HepG2 (cell line): ENCODE measurements around the gene ANP32A. TPM values are rescaled to one million over a fixed set of nuclear protein-coding genes. Genes with fewer than 3 reads are reported as not detected.

Source experiments
- AGO2 ChIP-seq: fragments of 200-400 bp; formaldehyde crosslinking; optimal IDR thresholded peaks from 2 replicates; pipeline ENCODE3; 2017; ENCODE audit warnings: mild to moderate bottlenecking, low read depth, low read length, moderate library complexity
- FOXP1 ChIP-seq, 2 experiments: fragments of 450-650 bp in 1 of 2; IDR thresholded peaks; 2 replicates each; pipeline ENCODE4 v1.6.1; 2017 to 2018; ENCODE audit warnings: antibody characterized with exemption in 1 of 2
- HOXA3 ChIP-seq: sonication (generic); formaldehyde crosslinking; IDR thresholded peaks from 2 replicates; pipeline ENCODE4 v1.5.0; 2020; ENCODE audit warnings: missing genetic modification reagents
- NKX3-1 ChIP-seq: sonication (generic); formaldehyde crosslinking; IDR thresholded peaks from 2 replicates; pipeline ENCODE4 v1.5.0; 2020; ENCODE audit warnings: missing genetic modification reagents
- POLR2G ChIP-seq: fragments of 200-400 bp; formaldehyde crosslinking; IDR thresholded peaks from 2 replicates; pipeline ENCODE4 v1.6.1; 2018; ENCODE audit warnings: mild to moderate bottlenecking, low read depth, low read length, moderate library complexity
- SMAD1 ChIP-seq: sonication (generic); formaldehyde crosslinking; IDR thresholded peaks from 2 replicates; pipeline ENCODE4 v1.4.0; 2020; ENCODE audit warnings: missing genetic modification reagents, low read depth, mild to moderate bottlenecking, borderline replicate concordance
- TBX3 ChIP-seq: fragments of 450-650 bp; IDR thresholded peaks from 2 replicates; pipeline ENCODE4 v1.6.1; 2017; ENCODE audit warnings: antibody characterized with exemption, mild to moderate bottlenecking, inconsistent platforms, borderline replicate concordance
- TCF7 ChIP-seq: sonication (generic); IDR thresholded peaks from 2 replicates; pipeline ENCODE4 v1.6.1; 2016; ENCODE audit warnings: antibody characterized with exemption, low read depth
- ZNF354B ChIP-seq: sonication (generic); formaldehyde crosslinking; IDR thresholded peaks from 2 replicates; pipeline ENCODE4 v1.8.0; 2022; ENCODE audit warnings: mild to moderate bottlenecking, missing genetic modification reagents
- ZNF543 ChIP-seq: sonication (generic); formaldehyde crosslinking; IDR thresholded peaks from 2 replicates; pipeline ENCODE4 v1.4.0; 2020; ENCODE audit warnings: mild to moderate bottlenecking, missing genetic modification reagents
- ZNF788 ChIP-seq: sonication (generic); formaldehyde crosslinking; IDR thresholded peaks from 2 replicates; pipeline ENCODE4 v1.5.0; 2020; ENCODE audit warnings: mild to moderate bottlenecking, missing genetic modification reagents, borderline replicate concordance
- ZSCAN20 ChIP-seq: sonication (generic); formaldehyde crosslinking; IDR thresholded peaks from 2 replicates; pipeline ENCODE4 v1.4.0; 2020; ENCODE audit warnings: missing genetic modification reagents, mild to moderate bottlenecking, borderline replicate concordance
- ZSCAN9 ChIP-seq: IDR thresholded peaks from 2 replicates; pipeline ENCODE4 v1.6.1; 2016; ENCODE audit warnings: borderline replicate concordance
- polyA plus RNA-seq, 8 experiments: library from polyadenylated mRNA; depleted of rRNA in 3 of 8; stranded (reverse) in 7 of 8; unstranded in 1 of 8; fragments of >200 nt; fragmentation: Illumina TruSeq in 4 of 8; extraction: Trizol in 4 of 8; gene quantifications; 2 replicates each; pipeline versions ENCODE4 v1.2.1 to v1.2.3, GENCODE V29; 2011 to 2016; ENCODE audit warnings: low read depth in 4 of 8, missing spikeins in 1 of 8, mixed read lengths in 1 of 8; ENCODE audit not compliant: insufficient read depth in 1 of 8
- total RNA-seq, 5 experiments: library from RNA; depleted of rRNA; stranded (reverse); fragments of >200 nt; fragmentation: Illumina TruSeq; extraction: Trizol; gene quantifications; 2 replicates each; pipeline ENCODE4 v1.2.3, GENCODE V29; 2016; ENCODE audit warnings: low read depth in 1 of 5
- TF ChIP-seq, protein P1 (sequence below): sonication (generic); formaldehyde crosslinking; IDR thresholded peaks from 2 replicates; pipeline ENCODE4 v1.4.0; 2020; ENCODE audit warnings: missing genetic modification reagents
- TF ChIP-seq, protein P2 (sequence below): sonication (generic); formaldehyde crosslinking; IDR thresholded peaks from 2 replicates; pipeline ENCODE4 v1.4.0; 2020; ENCODE audit warnings: missing genetic modification reagents
- TF ChIP-seq, protein P3 (sequence below): sonication (generic); formaldehyde crosslinking; IDR thresholded peaks from 2 replicates; pipeline ENCODE4 v1.4.0; 2020; ENCODE audit warnings: missing genetic modification reagents, borderline replicate concordance

The ANP32A gene
- total and polyA plus RNA-seq, 2 of the 13 experiments (the other 11 are each of a cell fraction or from before 2014, with no cell fraction given): 60.6 to 206 TPM

DNA sequence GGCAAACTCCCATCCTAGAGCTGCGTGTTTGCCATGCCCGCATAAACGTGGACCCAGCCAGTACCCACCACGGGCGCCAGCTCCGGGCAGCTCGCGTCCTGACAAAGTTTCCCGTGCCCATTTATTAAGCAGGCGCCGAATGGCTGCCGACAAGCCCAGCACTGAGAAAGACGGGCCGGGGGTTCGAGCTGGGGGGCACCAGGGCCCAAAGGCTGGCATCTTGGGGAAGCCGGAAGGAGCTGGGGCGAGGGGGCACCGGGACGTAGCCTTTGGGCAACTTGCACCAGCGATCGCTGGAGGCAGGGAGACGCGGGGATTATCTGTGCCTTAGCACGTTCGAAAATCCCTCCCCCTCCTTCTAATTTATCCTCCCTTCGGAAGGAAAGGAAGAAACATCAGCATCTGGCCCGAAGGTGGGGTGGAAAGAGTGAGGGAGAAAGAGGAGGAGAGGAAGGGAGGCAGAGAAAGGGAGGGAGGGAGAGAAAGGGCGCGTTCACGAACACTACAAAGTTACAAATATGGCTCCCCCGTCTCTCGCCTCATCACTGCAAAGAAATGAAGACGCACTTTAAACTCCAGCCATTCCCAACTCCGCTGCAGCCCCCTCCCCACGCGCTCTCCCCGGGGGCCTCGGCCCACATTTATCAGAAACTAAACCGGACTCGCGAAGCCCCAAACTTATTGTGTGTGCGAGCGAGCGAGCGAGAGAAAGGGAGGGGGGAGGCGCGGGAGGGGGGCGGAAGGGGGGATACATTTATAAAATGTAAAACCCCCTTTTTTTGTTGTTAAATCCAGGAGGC lies 1.0 kb downstream of the ANP32A start (continued):
- TF ChIP-seq, protein P1, sequence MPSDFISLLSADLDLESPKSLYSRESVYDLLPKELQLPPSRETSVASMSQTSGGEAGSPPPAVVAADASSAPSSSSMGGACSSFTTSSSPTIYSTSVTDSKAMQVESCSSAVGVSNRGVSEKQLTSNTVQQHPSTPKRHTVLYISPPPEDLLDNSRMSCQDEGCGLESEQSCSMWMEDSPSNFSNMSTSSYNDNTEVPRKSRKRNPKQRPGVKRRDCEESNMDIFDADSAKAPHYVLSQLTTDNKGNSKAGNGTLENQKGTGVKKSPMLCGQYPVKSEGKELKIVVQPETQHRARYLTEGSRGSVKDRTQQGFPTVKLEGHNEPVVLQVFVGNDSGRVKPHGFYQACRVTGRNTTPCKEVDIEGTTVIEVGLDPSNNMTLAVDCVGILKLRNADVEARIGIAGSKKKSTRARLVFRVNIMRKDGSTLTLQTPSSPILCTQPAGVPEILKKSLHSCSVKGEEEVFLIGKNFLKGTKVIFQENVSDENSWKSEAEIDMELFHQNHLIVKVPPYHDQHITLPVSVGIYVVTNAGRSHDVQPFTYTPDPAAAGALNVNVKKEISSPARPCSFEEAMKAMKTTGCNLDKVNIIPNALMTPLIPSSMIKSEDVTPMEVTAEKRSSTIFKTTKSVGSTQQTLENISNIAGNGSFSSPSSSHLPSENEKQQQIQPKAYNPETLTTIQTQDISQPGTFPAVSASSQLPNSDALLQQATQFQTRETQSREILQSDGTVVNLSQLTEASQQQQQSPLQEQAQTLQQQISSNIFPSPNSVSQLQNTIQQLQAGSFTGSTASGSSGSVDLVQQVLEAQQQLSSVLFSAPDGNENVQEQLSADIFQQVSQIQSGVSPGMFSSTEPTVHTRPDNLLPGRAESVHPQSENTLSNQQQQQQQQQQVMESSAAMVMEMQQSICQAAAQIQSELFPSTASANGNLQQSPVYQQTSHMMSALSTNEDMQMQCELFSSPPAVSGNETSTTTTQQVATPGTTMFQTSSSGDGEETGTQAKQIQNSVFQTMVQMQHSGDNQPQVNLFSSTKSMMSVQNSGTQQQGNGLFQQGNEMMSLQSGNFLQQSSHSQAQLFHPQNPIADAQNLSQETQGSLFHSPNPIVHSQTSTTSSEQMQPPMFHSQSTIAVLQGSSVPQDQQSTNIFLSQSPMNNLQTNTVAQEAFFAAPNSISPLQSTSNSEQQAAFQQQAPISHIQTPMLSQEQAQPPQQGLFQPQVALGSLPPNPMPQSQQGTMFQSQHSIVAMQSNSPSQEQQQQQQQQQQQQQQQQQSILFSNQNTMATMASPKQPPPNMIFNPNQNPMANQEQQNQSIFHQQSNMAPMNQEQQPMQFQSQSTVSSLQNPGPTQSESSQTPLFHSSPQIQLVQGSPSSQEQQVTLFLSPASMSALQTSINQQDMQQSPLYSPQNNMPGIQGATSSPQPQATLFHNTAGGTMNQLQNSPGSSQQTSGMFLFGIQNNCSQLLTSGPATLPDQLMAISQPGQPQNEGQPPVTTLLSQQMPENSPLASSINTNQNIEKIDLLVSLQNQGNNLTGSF (CRISPR knock-in tag): no peak
- TF ChIP-seq ZNF788 (CRISPR knock-in tag) (no peak; the same call in 1 of the 2 replicates), POLR2G (peak; percentile 52; the same call in 1 of the 2 replicates), FOXP1 (IDR thresholded peaks at IDR 0.05) (no peak), FOXP1 (CRISPR knock-in tag; IDR thresholded peaks at IDR 0.05) (no peak), HOXA3 (0 out of 2 replicates have a peak, but pooled peaks have one; percentile 12), SMAD1 (no peak), ZSCAN9 (CRISPR knock-in tag) (no peak), TCF7 (no peak), ZNF354B (no peak), NKX3-1 (no peak), ZSCAN20 (CRISPR knock-in tag) (no peak), AGO2 (peak; percentile 96), ZNF543 (CRISPR knock-in tag) (no peak), TBX3 (no peak)
- TF ChIP-seq, protein P2, sequence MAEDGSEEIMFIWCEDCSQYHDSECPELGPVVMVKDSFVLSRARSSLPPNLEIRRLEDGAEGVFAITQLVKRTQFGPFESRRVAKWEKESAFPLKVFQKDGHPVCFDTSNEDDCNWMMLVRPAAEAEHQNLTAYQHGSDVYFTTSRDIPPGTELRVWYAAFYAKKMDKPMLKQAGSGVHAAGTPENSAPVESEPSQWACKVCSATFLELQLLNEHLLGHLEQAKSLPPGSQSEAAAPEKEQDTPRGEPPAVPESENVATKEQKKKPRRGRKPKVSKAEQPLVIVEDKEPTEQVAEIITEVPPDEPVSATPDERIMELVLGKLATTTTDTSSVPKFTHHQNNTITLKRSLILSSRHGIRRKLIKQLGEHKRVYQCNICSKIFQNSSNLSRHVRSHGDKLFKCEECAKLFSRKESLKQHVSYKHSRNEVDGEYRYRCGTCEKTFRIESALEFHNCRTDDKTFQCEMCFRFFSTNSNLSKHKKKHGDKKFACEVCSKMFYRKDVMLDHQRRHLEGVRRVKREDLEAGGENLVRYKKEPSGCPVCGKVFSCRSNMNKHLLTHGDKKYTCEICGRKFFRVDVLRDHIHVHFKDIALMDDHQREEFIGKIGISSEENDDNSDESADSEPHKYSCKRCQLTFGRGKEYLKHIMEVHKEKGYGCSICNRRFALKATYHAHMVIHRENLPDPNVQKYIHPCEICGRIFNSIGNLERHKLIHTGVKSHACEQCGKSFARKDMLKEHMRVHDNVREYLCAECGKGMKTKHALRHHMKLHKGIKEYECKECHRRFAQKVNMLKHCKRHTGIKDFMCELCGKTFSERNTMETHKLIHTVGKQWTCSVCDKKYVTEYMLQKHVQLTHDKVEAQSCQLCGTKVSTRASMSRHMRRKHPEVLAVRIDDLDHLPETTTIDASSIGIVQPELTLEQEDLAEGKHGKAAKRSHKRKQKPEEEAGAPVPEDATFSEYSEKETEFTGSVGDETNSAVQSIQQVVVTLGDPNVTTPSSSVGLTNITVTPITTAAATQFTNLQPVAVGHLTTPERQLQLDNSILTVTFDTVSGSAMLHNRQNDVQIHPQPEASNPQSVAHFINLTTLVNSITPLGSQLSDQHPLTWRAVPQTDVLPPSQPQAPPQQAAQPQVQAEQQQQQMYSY (CRISPR knock-in tag): no peak
- TF ChIP-seq, protein P3, sequence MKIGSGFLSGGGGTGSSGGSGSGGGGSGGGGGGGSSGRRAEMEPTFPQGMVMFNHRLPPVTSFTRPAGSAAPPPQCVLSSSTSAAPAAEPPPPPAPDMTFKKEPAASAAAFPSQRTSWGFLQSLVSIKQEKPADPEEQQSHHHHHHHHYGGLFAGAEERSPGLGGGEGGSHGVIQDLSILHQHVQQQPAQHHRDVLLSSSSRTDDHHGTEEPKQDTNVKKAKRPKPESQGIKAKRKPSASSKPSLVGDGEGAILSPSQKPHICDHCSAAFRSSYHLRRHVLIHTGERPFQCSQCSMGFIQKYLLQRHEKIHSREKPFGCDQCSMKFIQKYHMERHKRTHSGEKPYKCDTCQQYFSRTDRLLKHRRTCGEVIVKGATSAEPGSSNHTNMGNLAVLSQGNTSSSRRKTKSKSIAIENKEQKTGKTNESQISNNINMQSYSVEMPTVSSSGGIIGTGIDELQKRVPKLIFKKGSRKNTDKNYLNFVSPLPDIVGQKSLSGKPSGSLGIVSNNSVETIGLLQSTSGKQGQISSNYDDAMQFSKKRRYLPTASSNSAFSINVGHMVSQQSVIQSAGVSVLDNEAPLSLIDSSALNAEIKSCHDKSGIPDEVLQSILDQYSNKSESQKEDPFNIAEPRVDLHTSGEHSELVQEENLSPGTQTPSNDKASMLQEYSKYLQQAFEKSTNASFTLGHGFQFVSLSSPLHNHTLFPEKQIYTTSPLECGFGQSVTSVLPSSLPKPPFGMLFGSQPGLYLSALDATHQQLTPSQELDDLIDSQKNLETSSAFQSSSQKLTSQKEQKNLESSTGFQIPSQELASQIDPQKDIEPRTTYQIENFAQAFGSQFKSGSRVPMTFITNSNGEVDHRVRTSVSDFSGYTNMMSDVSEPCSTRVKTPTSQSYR (CRISPR knock-in tag): no peak
